Measurements from ENCODE around the gene LRP4. TPM values are rescaled to one million over a fixed set of nuclear protein-coding genes. Genes with fewer than 3 reads are reported as not detected.

The LRP4 gene
- total and polyA plus RNA-seq, 2 of the 4 experiments (the other 2 are of a cell fraction), result 4.1 to 5.8 TPM

DNA sequence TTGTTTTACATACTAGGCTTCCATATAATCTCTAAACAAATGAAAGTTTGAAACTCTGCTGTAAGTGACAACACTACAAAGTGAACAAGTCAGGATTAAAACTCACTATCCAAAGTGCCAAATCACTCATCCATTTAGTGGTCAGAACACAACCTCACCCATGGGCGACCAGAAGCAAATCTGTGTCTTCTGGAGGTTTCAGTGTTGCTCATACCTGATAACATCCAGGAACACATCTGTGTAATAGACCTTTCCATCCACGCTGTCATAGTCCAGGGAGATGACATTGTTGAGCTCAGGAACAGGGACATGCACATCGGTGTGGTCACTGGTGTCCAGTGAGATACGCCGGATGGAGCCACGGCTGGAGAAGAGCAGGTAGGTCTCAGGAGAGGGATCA, 43.8 kb downstream of the LRP4 start:
- Histone ChIP-seq H3K79me1 (ENCODE audit: low read depth in 1 of 2, low read length in 2 of 2) (no peaks in the 10 kb centered on the region), H3K9me1 (ENCODE audit: insufficient read depth, low read length) (peaks cover 7% of the 10 kb centered on the region; the same call in 1 of the 2 replicates), H3K9ac (ENCODE audit: low read depth, low read length) (no peak overlapping the region), H2BK20ac (ENCODE audit: low read depth, low read length) (no peak overlapping the region), H3K27ac (ENCODE audit: insufficient read depth, low read length) (no peak overlapping the region), H3K4me2 (ENCODE audit: low read depth, low read length) (no peak overlapping the region), H2BK5ac (ENCODE audit: low read depth, low read length, poor library complexity, severe bottlenecking) (no peak overlapping the region), H3K18ac (ENCODE audit: low read depth, low read length) (no peak overlapping the region), H3K4ac (ENCODE audit: low read depth, low read length) (no peak overlapping the region), H3K36me3 (ENCODE audit: control insufficient read depth, insufficient read depth, low read length) (peaks cover 32% of the 10 kb centered on the region), H2BK120ac (ENCODE audit: low read depth, low read length) (no peak overlapping the region), H3K4me1 (ENCODE audit: control insufficient read depth, insufficient read depth, low read length) (no peaks in the 10 kb centered on the region), H4K91ac (ENCODE audit: insufficient read depth, low read depth, low read length) (no peak overlapping the region), H3K14ac (replicated peaks; ENCODE audit: low read depth, low read length) (no peak overlapping the region), H3K9me3 (ENCODE audit: control insufficient read depth, insufficient read depth, low read length) (no peaks in the 10 kb centered on the region), H3K23ac (ENCODE audit: low read depth, low read length) (no peak overlapping the region), H3K4me3 (ENCODE audit: insufficient read depth, low read depth, low read length) (no peak overlapping the region), H2AFZ (replicated peaks; ENCODE audit: low read length, poor library complexity) (no peak overlapping the region), H4K5ac (ENCODE audit: low read depth, low read length) (no peak overlapping the region), H2AK5ac (ENCODE audit: low read depth, low read length) (no peak overlapping the region), H4K8ac (ENCODE audit: low read depth in 2 of 2, low read length in 2 of 2) (no peak overlapping the region), H4K20me1 (ENCODE audit: insufficient read depth, low read length) (no peaks in the 10 kb centered on the region; the same call in 1 of the 2 replicates), H2AK9ac (replicated peaks; ENCODE audit: low read depth, low read length, poor library complexity) (no peak overlapping the region), H2BK15ac (ENCODE audit: low read depth, low read length) (no peak overlapping the region), H3K27me3 (ENCODE audit: control insufficient read depth, insufficient read depth, low read length) (no peaks in the 10 kb centered on the region), H3K56ac (ENCODE audit: extremely low read depth, insufficient read depth, low read length) (no peak overlapping the region)
- intact Hi-C loops (cut with micrococcal nuclease), result no loop called here
- in situ Hi-C loops (cut with MboI; ENCODE audit: low sequenced_read_pairs), result no loop called here
- no peak for TF ChIP-seq SMC3 (IDR thresholded peaks at IDR 0.05; ENCODE audit: low read depth, low read length)
- TF ChIP-seq CHD1 (IDR thresholded peaks at IDR 0.05; ENCODE audit: low read depth, low read length), result no peak
- no peak for TF ChIP-seq FOS (IDR thresholded peaks at IDR 0.05; ENCODE audit: low read depth, low read length)
- TF ChIP-seq, protein P1, sequence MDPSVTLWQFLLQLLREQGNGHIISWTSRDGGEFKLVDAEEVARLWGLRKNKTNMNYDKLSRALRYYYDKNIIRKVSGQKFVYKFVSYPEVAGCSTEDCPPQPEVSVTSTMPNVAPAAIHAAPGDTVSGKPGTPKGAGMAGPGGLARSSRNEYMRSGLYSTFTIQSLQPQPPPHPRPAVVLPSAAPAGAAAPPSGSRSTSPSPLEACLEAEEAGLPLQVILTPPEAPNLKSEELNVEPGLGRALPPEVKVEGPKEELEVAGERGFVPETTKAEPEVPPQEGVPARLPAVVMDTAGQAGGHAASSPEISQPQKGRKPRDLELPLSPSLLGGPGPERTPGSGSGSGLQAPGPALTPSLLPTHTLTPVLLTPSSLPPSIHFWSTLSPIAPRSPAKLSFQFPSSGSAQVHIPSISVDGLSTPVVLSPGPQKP (IDR thresholded peaks at IDR 0.05; ENCODE audit: borderline replicate concordance, low read depth, low read length), result no peak
- no peak for TF ChIP-seq RFX5 (IDR thresholded peaks at IDR 0.05; ENCODE audit: low read depth, low read length)
- TF ChIP-seq POLR2A (IDR thresholded peaks at IDR 0.05; ENCODE audit: low read depth, low read length), result no peak
- no peak for TF ChIP-seq MXI1 (IDR thresholded peaks at IDR 0.05; ENCODE audit: borderline replicate concordance, low read depth, low read length)
- no peak for TF ChIP-seq NFE2L2 (IDR thresholded peaks at IDR 0.05; ENCODE audit: low read depth, low read length)
- TF ChIP-seq, protein P2, sequence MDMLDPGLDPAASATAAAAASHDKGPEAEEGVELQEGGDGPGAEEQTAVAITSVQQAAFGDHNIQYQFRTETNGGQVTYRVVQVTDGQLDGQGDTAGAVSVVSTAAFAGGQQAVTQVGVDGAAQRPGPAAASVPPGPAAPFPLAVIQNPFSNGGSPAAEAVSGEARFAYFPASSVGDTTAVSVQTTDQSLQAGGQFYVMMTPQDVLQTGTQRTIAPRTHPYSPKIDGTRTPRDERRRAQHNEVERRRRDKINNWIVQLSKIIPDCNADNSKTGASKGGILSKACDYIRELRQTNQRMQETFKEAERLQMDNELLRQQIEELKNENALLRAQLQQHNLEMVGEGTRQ (IDR thresholded peaks at IDR 0.05; ENCODE audit: low read depth, low read length), result no peak
- no peak for TF ChIP-seq MAZ (IDR thresholded peaks at IDR 0.05; ENCODE audit: borderline replicate concordance, low read depth, low read length)
- no peak for TF ChIP-seq BHLHE40 (IDR thresholded peaks at IDR 0.05; ENCODE audit: low read depth, low read length)
- TF ChIP-seq RCOR1 (IDR thresholded peaks at IDR 0.05; ENCODE audit: insufficient replicate concordance, low read length), result no peak
- no peak for TF ChIP-seq RAD21 (IDR thresholded peaks at IDR 0.05; ENCODE audit: low read length)
- TF ChIP-seq, protein P3, sequence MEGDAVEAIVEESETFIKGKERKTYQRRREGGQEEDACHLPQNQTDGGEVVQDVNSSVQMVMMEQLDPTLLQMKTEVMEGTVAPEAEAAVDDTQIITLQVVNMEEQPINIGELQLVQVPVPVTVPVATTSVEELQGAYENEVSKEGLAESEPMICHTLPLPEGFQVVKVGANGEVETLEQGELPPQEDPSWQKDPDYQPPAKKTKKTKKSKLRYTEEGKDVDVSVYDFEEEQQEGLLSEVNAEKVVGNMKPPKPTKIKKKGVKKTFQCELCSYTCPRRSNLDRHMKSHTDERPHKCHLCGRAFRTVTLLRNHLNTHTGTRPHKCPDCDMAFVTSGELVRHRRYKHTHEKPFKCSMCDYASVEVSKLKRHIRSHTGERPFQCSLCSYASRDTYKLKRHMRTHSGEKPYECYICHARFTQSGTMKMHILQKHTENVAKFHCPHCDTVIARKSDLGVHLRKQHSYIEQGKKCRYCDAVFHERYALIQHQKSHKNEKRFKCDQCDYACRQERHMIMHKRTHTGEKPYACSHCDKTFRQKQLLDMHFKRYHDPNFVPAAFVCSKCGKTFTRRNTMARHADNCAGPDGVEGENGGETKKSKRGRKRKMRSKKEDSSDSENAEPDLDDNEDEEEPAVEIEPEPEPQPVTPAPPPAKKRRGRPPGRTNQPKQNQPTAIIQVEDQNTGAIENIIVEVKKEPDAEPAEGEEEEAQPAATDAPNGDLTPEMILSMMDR (conservative IDR thresholded peaks at IDR 0.05; ENCODE audit: low read depth, low read length), result no peak
- no peak for TF ChIP-seq CEBPB (IDR thresholded peaks at IDR 0.05; ENCODE audit: low read depth, low read length)
- no peak for TF ChIP-seq MAFK (IDR thresholded peaks at IDR 0.05; ENCODE audit: low read depth, low read length)
- ChIA-PET CTCF (interaction anchor here (0.9 to 1.3 kb wide), 2 partner anchors 9 to 42 kb away, joined by 4 to 5 read pairs; no protein-coding TSS in a partner anchor), POLR2A (ENCODE audit: unreplicated experiment) (no interaction called here)
- WGBS, 2 experiments (ENCODE audit: extremely low coverage in 2 of 2, insufficient read length in 1 of 2), result 100% methylated on average over 3 of the region's 6 CpGs; no CpG with 5 or more reads in 1 of the 2 experiments
- ATAC-seq (ENCODE audit: low read depth), result no peak
- dilution Hi-C loops (cut with HindIII; ENCODE audit: low sequenced_read_pairs, unreplicated experiment), result no loop called here
- no peak for DNase-seq
- no TSS peak for BruUV-seq (replicated peaks)
